MM.1S (cell line): ENCODE results near the gene SERPINC1.

Source experiments
- CTCF ChIP-seq: fragments of 300-600 bp; sonication (generic); IDR thresholded peaks from 2 replicates; pipeline ENCODE4 v1.5.1; 2016; ENCODE audit warnings: antibody characterized with exemption, low read length, mixed read lengths
- EZH2 ChIP-seq: fragments of 300-600 bp; sonication (generic); optimal IDR thresholded peaks from 2 replicates; pipeline ENCODE3; 2017; ENCODE audit warnings: low read depth, mild to moderate bottlenecking, antibody characterized with exemption, low read length, mixed read lengths
- EZH2phosphoT487 ChIP-seq: fragments of 300-600 bp; sonication (generic); IDR thresholded peaks from 2 replicates; pipeline ENCODE4 v1.6.1; 2018; ENCODE audit warnings: antibody characterized with exemption, low read length

- no peak for TF ChIP-seq CTCF
- TF ChIP-seq EZH2phosphoT487, result no peak
- no peak for TF ChIP-seq EZH2
Measured at GRCh38 chr1:173960625-173961024, 43.5 kb upstream of the SERPINC1 start.
